BLaER1 (cell line): ENCODE measurements around the gene ORAI1.
"Not testable (repeated sequence)": the region's sequence is repeated elsewhere in the genome, so short reads cannot be mapped to it uniquely, and the experiment has no call there.

Source experiments
- H3K27ac ChIP-seq: shearing (Covaris generic); formaldehyde crosslinking; 2 replicates; pipeline ENCODE4 v1.8.1; 2022
- H3K27me3 ChIP-seq: shearing (Covaris generic); formaldehyde crosslinking; 2 replicates; pipeline ENCODE4 v1.8.1; 2022
- H3K36me3 ChIP-seq: shearing (Covaris generic); formaldehyde crosslinking; 2 replicates; pipeline ENCODE4 v1.8.1; 2022
- H3K4me1 ChIP-seq: shearing (Covaris generic); formaldehyde crosslinking; 2 replicates; pipeline ENCODE4 v1.8.1; 2022
- H3K4me2 ChIP-seq: shearing (Covaris generic); formaldehyde crosslinking; 2 replicates; pipeline ENCODE4 v1.8.1; 2022
- H3K4me3 ChIP-seq: shearing (Covaris generic); formaldehyde crosslinking; 2 replicates; pipeline ENCODE4 v1.8.1; 2022
- H3K9ac ChIP-seq: shearing (Covaris generic); formaldehyde crosslinking; 2 replicates; pipeline ENCODE4 v1.8.1; 2022
- H3K9me3 ChIP-seq: shearing (Covaris generic); formaldehyde crosslinking; 2 replicates; pipeline ENCODE4 v1.8.1; 2022
- H4K20me1 ChIP-seq: shearing (Covaris generic); formaldehyde crosslinking; 2 replicates; pipeline ENCODE4 v1.8.1; 2022
- Cebpa-rat ChIP-seq: shearing (Covaris generic); IDR thresholded peaks from 2 replicates; pipeline ENCODE4 v1.8.1; 2022

Gene ORAI1

DNA sequence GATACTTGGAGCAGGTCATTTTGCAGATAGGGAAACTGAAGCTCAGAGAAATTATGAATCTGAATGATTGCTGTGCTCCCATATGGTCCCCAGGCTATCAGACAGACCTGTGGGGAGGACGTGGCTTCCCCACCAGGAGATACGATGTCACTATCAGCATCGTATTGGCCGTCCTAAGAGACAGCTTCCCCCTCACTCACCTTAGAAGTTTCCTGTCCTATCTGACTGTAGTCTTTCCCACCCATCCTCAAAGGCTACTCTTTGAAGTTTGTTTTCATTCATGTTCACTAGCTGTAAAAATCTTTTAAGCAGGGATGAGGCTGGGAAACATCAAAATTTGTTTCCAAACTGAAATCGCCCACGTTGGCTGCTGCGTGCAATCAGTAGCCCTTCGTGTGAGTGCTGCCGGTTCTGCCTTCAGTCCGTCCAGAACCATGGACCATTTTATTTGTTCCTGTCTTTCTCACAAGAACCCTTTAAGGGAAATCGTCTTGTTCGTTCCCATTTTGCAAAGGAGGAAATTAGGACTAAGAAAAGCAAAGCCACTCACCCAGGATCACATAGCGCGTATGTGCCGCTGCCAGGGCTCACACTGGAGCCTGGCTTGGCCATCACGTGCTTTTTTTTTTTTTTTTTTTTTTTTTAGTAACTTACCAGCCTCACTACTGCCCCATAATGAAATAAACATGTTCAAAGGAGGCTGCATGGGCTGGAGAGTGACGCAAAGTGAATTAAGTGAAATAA is 44.5 kb upstream of the ORAI1 start:
- Histone ChIP-seq H3K27ac (0 out of 2 replicates have a peak overlapping the region, but pooled peaks have one; percentile 64), H3K36me3 (no peaks in the 10 kb centered on the region), H3K9ac (peak overlapping the region; percentile 90), H4K20me1 (no peaks in the 10 kb centered on the region), H3K4me3 (peak overlapping the region; percentile 78), H3K4me2 (peak overlapping the region; percentile 91), H3K4me1 (peaks cover 71% of the 10 kb centered on the region), H3K9me3 (no peaks in the 10 kb centered on the region), H3K27me3 (no peaks in the 10 kb centered on the region)
- TF ChIP-seq Cebpa-rat, result no peak

DNA sequence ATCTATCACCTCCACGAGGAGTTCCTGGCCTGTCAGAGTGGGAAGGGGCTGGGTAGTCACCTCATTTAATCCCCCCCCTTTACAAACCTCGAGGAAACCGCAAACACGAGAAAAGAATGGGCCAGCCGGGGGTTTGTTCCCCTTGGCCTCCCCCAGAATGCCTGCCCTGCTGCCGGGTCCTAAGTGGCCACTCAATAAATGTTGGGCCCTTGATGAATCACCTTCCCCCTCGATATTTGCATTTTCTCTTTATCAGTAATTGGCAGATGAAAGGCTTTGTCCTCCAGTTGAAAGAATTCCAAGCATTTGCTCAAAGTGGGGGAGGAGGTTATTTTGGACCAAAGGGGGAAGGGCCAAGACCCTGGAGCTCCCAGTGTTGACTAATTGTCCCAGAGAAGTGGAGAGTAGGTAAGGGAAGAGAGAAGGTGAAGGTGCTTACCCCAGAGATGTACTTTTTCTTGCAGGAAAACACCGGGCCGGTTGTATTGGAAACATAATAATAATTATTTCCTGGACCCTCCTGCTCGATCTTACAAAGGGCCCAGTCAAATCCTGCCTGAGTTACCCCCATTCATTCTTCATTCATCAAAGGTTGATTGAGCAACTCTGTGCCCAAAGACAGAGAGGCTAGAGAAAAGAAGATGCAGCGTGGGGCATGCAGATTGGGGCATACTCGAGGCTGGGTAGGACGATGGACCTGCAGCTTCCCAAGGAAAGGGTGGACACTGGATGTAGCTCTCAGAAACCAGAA is 43.6 kb upstream of the ORAI1 start:
- no peaks in the 10 kb centered on the region for H3K9me3 ChIP-seq
- peak overlapping the region; percentile 90; the same call in 1 of the 2 replicates for H3K9ac ChIP-seq
- H3K27ac ChIP-seq, result no peak overlapping the region; the same call in 1 of the 2 replicates
- no peaks in the 10 kb centered on the region for H3K36me3 ChIP-seq
- H3K4me3 ChIP-seq, result peak overlapping the region; percentile 78; the same call in 1 of the 2 replicates
- H4K20me1 ChIP-seq, result no peaks in the 10 kb centered on the region
- no peak for TF ChIP-seq Cebpa-rat
- peaks cover 67% of the 10 kb centered on the region for H3K4me1 ChIP-seq
- H3K27me3 ChIP-seq, result no peaks in the 10 kb centered on the region
- peak overlapping the region; percentile 91 for H3K4me2 ChIP-seq

DNA sequence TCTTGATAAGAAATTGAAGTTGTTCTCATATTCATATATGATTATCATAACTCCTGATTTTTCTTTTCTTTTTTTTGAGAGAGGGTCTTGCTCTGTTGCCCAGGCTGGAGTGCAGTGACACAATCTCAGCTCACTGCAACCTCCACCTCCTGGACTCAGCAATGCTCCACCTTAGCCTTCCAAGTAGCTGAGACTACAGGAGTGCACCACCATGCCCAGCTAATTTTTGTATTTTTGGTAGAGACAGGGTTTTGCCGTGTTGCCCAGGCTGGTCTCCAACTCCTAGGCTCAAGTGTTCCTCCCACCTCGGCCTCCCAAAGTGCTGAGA is 43.0 kb upstream of the ORAI1 start:
- not testable (repeated sequence) for H3K36me3 ChIP-seq, H3K9ac ChIP-seq, H4K20me1 ChIP-seq, H3K27ac ChIP-seq, H3K4me3 ChIP-seq, H3K27me3 ChIP-seq, H3K9me3 ChIP-seq
- H3K4me1 ChIP-seq, result peaks cover 65% of the 10 kb centered on the region
- H3K4me2 ChIP-seq, result peak overlapping the region; percentile 91

- H3K4me1 ChIP-seq, result peaks cover 74% of the 10 kb centered on the region
- H4K20me1 ChIP-seq, H3K4me3 ChIP-seq, H3K4me2 ChIP-seq, H3K36me3 ChIP-seq, H3K27me3 ChIP-seq, H3K27ac ChIP-seq, H3K9ac ChIP-seq, H3K9me3 ChIP-seq: not testable (repeated sequence)
These were observed 41.4 kb upstream of the ORAI1 start for GRCh38 chr12:121584885-121585284.

DNA sequence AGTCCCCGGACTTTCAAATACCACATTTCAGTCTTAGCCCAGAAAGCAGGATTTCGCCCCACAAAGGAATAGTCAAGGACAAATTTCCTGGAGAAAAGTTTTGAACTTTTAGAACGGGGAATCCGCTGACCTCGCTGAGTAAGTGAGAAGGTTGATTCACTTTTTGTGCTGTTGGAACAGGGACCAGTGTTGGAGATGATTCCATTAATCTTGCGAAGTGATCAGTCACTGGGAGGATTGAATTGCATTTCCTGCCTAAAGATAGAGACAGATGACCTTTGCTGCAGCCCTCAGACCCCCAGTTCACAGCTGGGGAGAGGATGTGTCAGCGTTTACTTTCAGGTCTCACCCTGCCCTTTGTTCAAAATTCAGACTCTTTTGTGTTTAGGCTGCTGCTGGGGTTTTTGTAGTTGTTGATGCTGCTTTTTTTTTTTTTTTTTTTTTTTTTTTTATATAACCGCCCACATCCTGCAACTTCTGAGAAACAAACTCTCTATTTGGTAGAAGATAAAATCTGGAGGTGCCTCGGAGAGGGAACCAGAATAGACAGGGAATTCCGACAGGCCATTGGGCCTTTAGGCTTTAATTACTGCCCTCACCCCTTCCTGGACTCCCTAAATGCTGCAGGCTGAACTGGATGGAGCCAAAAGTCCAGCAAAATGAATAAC is 35.7 kb upstream of the ORAI1 start:
- no peaks in the 10 kb centered on the region for H3K9me3 ChIP-seq
- peak overlapping the region; percentile 96 for H3K4me2 ChIP-seq
- H3K27me3 ChIP-seq, result no peaks in the 10 kb centered on the region
- no peak for TF ChIP-seq Cebpa-rat
- H3K4me1 ChIP-seq, result peaks cover 68% of the 10 kb centered on the region
- no peaks in the 10 kb centered on the region for H4K20me1 ChIP-seq
- H3K9ac ChIP-seq, result peak overlapping the region; percentile 80
- peak overlapping the region; percentile 59 for H3K4me3 ChIP-seq
- H3K27ac ChIP-seq, result peak overlapping the region; percentile 88
- peaks cover 9% of the 10 kb centered on the region; the same call in 1 of the 2 replicates for H3K36me3 ChIP-seq

- no peak for TF ChIP-seq Cebpa-rat
- peaks cover 51% of the 10 kb centered on the region for H3K4me1 ChIP-seq
These were observed 34.0 kb upstream of the ORAI1 start for GRCh38 chr12:121592320-121592719.

DNA sequence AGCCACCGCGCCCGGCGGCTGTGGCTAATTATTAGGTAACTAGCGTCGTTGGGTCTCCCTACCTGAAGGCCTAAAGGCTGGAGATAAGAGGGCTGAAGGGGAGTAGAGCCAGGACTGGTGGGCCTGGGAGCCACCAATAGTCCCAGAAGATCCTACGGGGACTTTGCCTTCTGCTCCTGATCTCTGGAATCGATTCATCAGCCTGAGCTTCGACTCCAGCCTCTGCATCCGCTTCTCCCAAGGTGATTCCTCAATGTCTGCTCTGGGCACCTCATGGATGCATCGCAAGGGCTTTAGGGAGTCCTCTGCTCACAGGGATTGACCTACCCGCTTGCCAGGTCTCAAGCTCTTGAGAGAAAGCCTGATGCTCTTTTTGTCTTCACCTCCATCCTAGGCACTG is 30.8 kb upstream of the ORAI1 start:
- no peak overlapping the region for H3K4me3 ChIP-seq
- no peak for TF ChIP-seq Cebpa-rat

More at GRCh38 chr12:121592320-121592719, 34.0 kb upstream of the ORAI1 start:
- Histone ChIP-seq H3K9me3 (no peaks in the 10 kb centered on the region), H3K9ac (no peak overlapping the region), H3K36me3 (peaks cover 10% of the 10 kb centered on the region; the same call in 1 of the 2 replicates), H3K4me3 (no peak overlapping the region), H4K20me1 (no peaks in the 10 kb centered on the region), H3K27ac (no peak overlapping the region), H3K27me3 (no peaks in the 10 kb centered on the region), H3K4me2 (peak overlapping the region; percentile 96)

GRCh38 chr12:121596526-121596925 is 29.8 kb upstream of the ORAI1 start:
- Histone ChIP-seq H3K27me3 (no peaks in the 10 kb centered on the region), H3K4me3 (no peak overlapping the region), H3K4me1 (peaks cover 28% of the 10 kb centered on the region), H3K36me3 (peaks cover 10% of the 10 kb centered on the region; the same call in 1 of the 2 replicates), H4K20me1 (no peaks in the 10 kb centered on the region), H3K27ac (no peak overlapping the region), H3K9me3 (no peaks in the 10 kb centered on the region), H3K9ac (no peak overlapping the region), H3K4me2 (no peak overlapping the region)
- TF ChIP-seq Cebpa-rat, result no peak

More for the DNA sequence above, 30.8 kb upstream of the ORAI1 start:
- peaks cover 29% of the 10 kb centered on the region for H3K4me1 ChIP-seq
- no peak overlapping the region for H3K27ac ChIP-seq
- no peaks in the 10 kb centered on the region for H3K27me3 ChIP-seq
- H3K36me3 ChIP-seq, result peaks cover 10% of the 10 kb centered on the region; the same call in 1 of the 2 replicates
- no peak overlapping the region for H3K9ac ChIP-seq
- no peaks in the 10 kb centered on the region for H4K20me1 ChIP-seq
- H3K4me2 ChIP-seq, result no peak overlapping the region
- H3K9me3 ChIP-seq, result no peaks in the 10 kb centered on the region

DNA sequence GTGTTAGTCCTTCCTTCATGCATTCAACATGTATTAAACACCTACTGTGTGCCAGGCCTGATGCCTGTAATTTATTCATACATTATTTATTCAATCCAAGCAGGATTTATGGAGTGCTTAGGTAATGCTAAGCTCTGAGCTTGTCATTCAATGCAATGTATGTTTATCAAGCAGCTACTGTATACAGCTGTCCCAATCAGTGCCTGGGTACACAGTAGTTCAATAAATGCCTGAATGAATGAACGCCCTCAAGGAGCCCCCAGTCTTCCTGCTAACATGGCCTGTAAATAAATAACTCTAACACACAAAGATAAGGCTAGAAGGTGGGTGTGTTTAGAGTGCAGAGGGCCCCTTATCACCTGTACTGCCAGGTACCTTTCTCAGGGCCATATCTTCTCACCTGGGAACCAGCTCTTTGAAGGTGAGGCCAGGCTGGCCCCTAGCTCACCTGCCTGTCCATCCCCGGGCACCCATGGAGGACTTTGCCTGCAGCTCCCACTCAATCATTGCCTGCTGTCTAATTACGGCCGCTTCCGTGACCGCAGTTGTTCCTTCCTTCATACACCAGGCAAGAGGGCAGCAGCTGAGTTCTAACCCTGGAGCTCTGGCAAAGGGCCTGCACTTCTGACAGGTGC is 25.5 kb upstream of the ORAI1 start:
- Histone ChIP-seq H3K4me1 (peaks cover 15% of the 10 kb centered on the region), H3K9ac (no peak overlapping the region), H3K4me3 (no peak overlapping the region), H4K20me1 (no peaks in the 10 kb centered on the region), H3K4me2 (0 out of 2 replicates have a peak overlapping the region, but pooled peaks have one; percentile 8), H3K27ac (no peak overlapping the region), H3K36me3 (no peaks in the 10 kb centered on the region; the same call in 1 of the 2 replicates), H3K9me3 (no peaks in the 10 kb centered on the region), H3K27me3 (no peaks in the 10 kb centered on the region)
- no peak for TF ChIP-seq Cebpa-rat
